Fibroblast of lung (primary cell): Measurements from ENCODE around the gene CDC25B. TPM values are rescaled to one million over a fixed set of nuclear protein-coding genes. Genes with fewer than 3 reads are reported as not detected.

Experiments used
- DNase-seq, 2 donors: peaks; one replicate each; pipeline versions ENCODE4 v3.0.0 to v3.0.0-alpha.2; 2010; ENCODE audit warnings: low read depth in 2 of 2
- H2AFZ ChIP-seq: 2 replicates; pipeline ENCODE4 v1.5.1; 2012; ENCODE audit warnings: low read length, control low read depth, inconsistent platforms
- H3K27ac ChIP-seq: 2 replicates; pipeline ENCODE4 v1.5.1; 2011; ENCODE audit warnings: low read length, control low read depth; ENCODE audit not compliant: insufficient read depth
- H3K27me3 ChIP-seq: 2 replicates; pipeline ENCODE4 v1.5.1; 2011; ENCODE audit warnings: mild to moderate bottlenecking, low read length; ENCODE audit not compliant: control insufficient read depth, insufficient read depth
- H3K36me3 ChIP-seq: 2 replicates; pipeline ENCODE4 v1.5.1; 2011; ENCODE audit warnings: low read length; ENCODE audit not compliant: control insufficient read depth, insufficient read depth
- H3K4me1 ChIP-seq: 2 replicates; pipeline ENCODE4 v1.5.1; 2011; ENCODE audit warnings: low read length; ENCODE audit not compliant: control insufficient read depth, insufficient read depth; ENCODE audit errors: extremely low read depth
- H3K4me2 ChIP-seq: 2 replicates; pipeline ENCODE4 v1.5.1; 2011; ENCODE audit warnings: low read length, control low read depth; ENCODE audit not compliant: insufficient read depth; ENCODE audit errors: extremely low read depth
- H3K4me3 ChIP-seq, 4 experiments: fragments of 200-600 bp in 1 of 4; sonication (generic) in 1 of 4; replicated peaks in 1 of 4; 2 replicates each; pipeline ENCODE4 v1.5.1; 2011 to 2016; ENCODE audit warnings: low read length in 4 of 4, low read depth in 3 of 4, mild to moderate bottlenecking in 3 of 4, control low read depth in 2 of 4, inconsistent platforms in 1 of 4, mixed read lengths in 1 of 4; ENCODE audit not compliant: insufficient read depth in 1 of 4; ENCODE audit errors: control extremely low read depth in 1 of 4
- H3K79me2 ChIP-seq: 2 replicates; pipeline ENCODE4 v1.5.1; 2012; ENCODE audit warnings: mild to moderate bottlenecking, low read length, inconsistent platforms; ENCODE audit not compliant: control insufficient read depth, insufficient read depth
- H3K9ac ChIP-seq: 2 replicates; pipeline ENCODE4 v1.5.1; 2011; ENCODE audit warnings: mild to moderate bottlenecking, low read length, control low read depth; ENCODE audit not compliant: insufficient read depth
- H3K9me3 ChIP-seq: 2 replicates; pipeline ENCODE4 v1.5.1; 2012; ENCODE audit warnings: low read depth, low read length; ENCODE audit not compliant: control insufficient read depth, insufficient read depth
- H4K20me1 ChIP-seq: 2 replicates; pipeline ENCODE4 v1.5.1; 2011; ENCODE audit warnings: low read length; ENCODE audit not compliant: control insufficient read depth, insufficient read depth; ENCODE audit errors: extremely low read depth
- CTCF ChIP-seq, 2 donors: IDR thresholded peaks in 1 of 2; conservative IDR thresholded peaks in 1 of 2; 1 replicate in 1 of 2; 2 replicates in 1 of 2; pipeline ENCODE4 v1.5.1; 2011 to 2012; ENCODE audit warnings: low read length in 2 of 2, control low read depth in 1 of 2, inconsistent platforms in 1 of 2, low read depth in 1 of 2, mild to moderate bottlenecking in 1 of 2
- EZH2 ChIP-seq: IDR thresholded peaks from 2 replicates; pipeline ENCODE4 v1.5.1; 2012; ENCODE audit warnings: low read length, control low read depth, mild to moderate bottlenecking; ENCODE audit errors: missing control alignments
- polyA plus RNA-seq, 2 donors: library from polyadenylated mRNA; depleted of rRNA in 1 of 2; stranded (reverse) in 1 of 2; unstranded in 1 of 2; fragments of >200 nt; gene quantifications; 2 replicates each; pipeline ENCODE4 v1.2.1, GENCODE V29; 2011 to 2012; ENCODE audit warnings: missing spikeins in 1 of 2
- total RNA-seq: library from RNA; depleted of rRNA; stranded (reverse); fragments of >200 nt; gene quantifications from 2 replicates; pipeline ENCODE4 v1.2.1, GENCODE V29; 2014

CDC25B gene
- total and polyA plus RNA-seq, 2 donors (not counting 1 experiment from before 2014, with no cell fraction given): 38.2 to 62.1 TPM

- H3K79me2 ChIP-seq: peaks cover 8% of the 10 kb centered on the region
- peak overlapping the region; percentile 84 for H3K4me2 ChIP-seq
- no peaks in the 10 kb centered on the region for H3K27me3 ChIP-seq
- peak overlapping the region; percentile 98 for H3K27ac ChIP-seq
- peak; percentile 78 to 83 for DNase-seq
- peak overlapping the region; percentile 67 to 86 (median 75) for H3K4me3 ChIP-seq
- H3K4me1 ChIP-seq: peaks cover 10% of the 10 kb centered on the region
- H3K36me3 ChIP-seq: no peaks in the 10 kb centered on the region
- H3K9ac ChIP-seq: peak overlapping the region; percentile 84
- TF ChIP-seq EZH2 (no peak), CTCF (conservative IDR thresholded peaks at IDR 0.05 in 1 of 2, IDR thresholded peaks at IDR 0.05 in 1 of 2; ENCODE audit: low read depth in 1 of 2, low read length in 2 of 2) (peak; percentile 23 to 51)
- H4K20me1 ChIP-seq: no peaks in the 10 kb centered on the region
- no peaks in the 10 kb centered on the region for H3K9me3 ChIP-seq
- H2AFZ ChIP-seq: peak overlapping the region; percentile 72
These were observed 27.6 kb upstream of the CDC25B start for GRCh38 chr20:3768342-3769130.

GRCh38 chr20:3771552-3772058 lies 24.5 kb upstream of the CDC25B start:
- Histone ChIP-seq H3K27ac (no peak overlapping the region), H3K4me3 (no peak overlapping the region), H3K4me1 (peaks cover 10% of the 10 kb centered on the region), H3K27me3 (no peaks in the 10 kb centered on the region), H2AFZ (no peak overlapping the region), H3K36me3 (no peaks in the 10 kb centered on the region), H3K79me2 (peaks cover 4% of the 10 kb centered on the region), H4K20me1 (no peaks in the 10 kb centered on the region), H3K9ac (no peak overlapping the region), H3K9me3 (no peaks in the 10 kb centered on the region), H3K4me2 (no peak overlapping the region)
- TF ChIP-seq CTCF (conservative IDR thresholded peaks at IDR 0.05 in 1 of 2, IDR thresholded peaks at IDR 0.05 in 1 of 2; ENCODE audit: low read depth in 1 of 2, low read length in 2 of 2) (no peak), EZH2 (no peak)
- no peak for DNase-seq

GRCh38 chr20:3775457-3776108 lies 20.5 kb upstream of the CDC25B start:
- DNase-seq: no peak
- Histone ChIP-seq H3K79me2 (no peaks in the 10 kb centered on the region), H3K9me3 (no peaks in the 10 kb centered on the region), H2AFZ (no peak overlapping the region), H3K4me3 (no peak overlapping the region), H3K9ac (no peak overlapping the region), H3K4me1 (peaks cover 2% of the 10 kb centered on the region), H3K27ac (no peak overlapping the region), H4K20me1 (no peaks in the 10 kb centered on the region), H3K27me3 (no peaks in the 10 kb centered on the region), H3K36me3 (no peaks in the 10 kb centered on the region), H3K4me2 (no peak overlapping the region)
- TF ChIP-seq CTCF (conservative IDR thresholded peaks at IDR 0.05 in 1 of 2, IDR thresholded peaks at IDR 0.05 in 1 of 2; ENCODE audit: low read depth in 1 of 2, low read length in 2 of 2) (no peak), EZH2 (no peak)
